NCI-H1105 treated with DMSO at 0.1 percent for 48 hours (cell line): ENCODE results near the gene ANKAR.
A peak's percentile ranks its signal among the peaks of the same experiment; 100 is the strongest.
"Not testable (repeated sequence)": the region's sequence is repeated elsewhere in the genome, so short reads cannot be mapped to it uniquely, and the experiment has no call there.

Experiments used
- DNase-seq: peaks from one replicate; lab custom pipeline; 2025; lab: John Stamatoyannopoulos, UW

The ANKAR gene

GRCh38 chr2:189660803-189661147 lies 13.7 kb upstream of the ANKAR start:
- DNase-seq = no peak

GRCh38 chr2:189661148-189661956 lies 13.1 kb upstream of the ANKAR start, which contains the start of gene ASNSD1:
TSS of gene ASNSD1 (plus strand) at chr2:189661459. CDS start at chr2:189666133, 4,674 bp downstream.
- peak; percentile 99 for DNase-seq

- DNase-seq = no peak
These were observed 12.5 kb upstream of the ANKAR start for GRCh38 chr2:189661957-189662321.

GRCh38 chr2:189662669-189663226 lies 11.7 kb upstream of the ANKAR start:
- no peak for DNase-seq

GRCh38 chr2:189663319-189663718 lies 11.2 kb upstream of the ANKAR start:
- DNase-seq = not testable (repeated sequence)

GRCh38 chr2:189669913-189670312 lies 4.6 kb upstream of the ANKAR start:
- DNase-seq = no peak

GRCh38 chr2:189673661-189674373 lies 653 bp upstream of the ANKAR start:
- no peak for DNase-seq

- DNase-seq = no peak
These were observed 2.0 kb downstream of the ANKAR start for GRCh38 chr2:189676471-189676870.

GRCh38 chr2:189679226-189679625 lies 4.8 kb downstream of the ANKAR start:
- no peak for DNase-seq

- DNase-seq = no peak
These were observed 6.7 kb downstream of the ANKAR start for GRCh38 chr2:189681203-189681602.

- no peak for DNase-seq
These were observed 7.4 kb downstream of the ANKAR start for GRCh38 chr2:189681903-189682302.

GRCh38 chr2:189683348-189683747 lies 8.9 kb downstream of the ANKAR start:
- no peak for DNase-seq

- no peak for DNase-seq
These were observed 10.3 kb downstream of the ANKAR start for GRCh38 chr2:189684811-189685210.

- no peak for DNase-seq
These were observed 11.2 kb downstream of the ANKAR start for GRCh38 chr2:189685540-189686229.

GRCh38 chr2:189687796-189688195 lies 13.3 kb downstream of the ANKAR start:
- DNase-seq = not testable (repeated sequence)

- DNase-seq = no peak
These were observed 21.8 kb downstream of the ANKAR start for GRCh38 chr2:189696223-189696622.

GRCh38 chr2:189698020-189698887 lies 23.8 kb downstream of the ANKAR start:
- DNase-seq = peak; percentile 38

GRCh38 chr2:189700681-189701080 lies 26.2 kb downstream of the ANKAR start:
- no peak for DNase-seq

- no peak for DNase-seq
These were observed 27.6 kb downstream of the ANKAR start for GRCh38 chr2:189702071-189702470.

- DNase-seq = no peak
These were observed 35.2 kb downstream of the ANKAR start for GRCh38 chr2:189709501-189710221.

GRCh38 chr2:189717593-189717992 lies 43.1 kb downstream of the ANKAR start:
- not testable (repeated sequence) for DNase-seq
